GM03348 (cell line): ENCODE data around the gene MKI67.
A peak's percentile ranks its signal among the peaks of the same experiment; 100 is the strongest.
"Not testable (repeated sequence)": the region's sequence is repeated elsewhere in the genome, so short reads cannot be mapped to it uniquely, and the experiment has no call there.

ENCODE experiments used
- DNase-seq: peaks from one replicate; pipeline ENCODE4 v3.0.0; 2012; ENCODE audit warnings: low spot score

MKI67 gene

GRCh38 chr10:128125944-128126764 is at the start of gene MKI67:
Gene MKI67, minus strand, starts transcription at chr10:128126423. Its CDS starts 756 bp downstream, at chr10:128125667.
- DNase-seq = peak; percentile 92

GRCh38 chr10:128174581-128175559 is 48.6 kb upstream of the MKI67 start:
- DNase-seq = no peak

GRCh38 chr10:128173386-128173785 is 47.2 kb upstream of the MKI67 start:
- no peak for DNase-seq

GRCh38 chr10:128172756-128173155 is 46.5 kb upstream of the MKI67 start:
- no peak for DNase-seq

GRCh38 chr10:128169811-128170379 is 43.7 kb upstream of the MKI67 start:
- DNase-seq = no peak

GRCh38 chr10:128167926-128168520 is 41.8 kb upstream of the MKI67 start:
- no peak for DNase-seq

- DNase-seq = not testable (repeated sequence)
Observed at GRCh38 chr10:128167123-128167522, 40.9 kb upstream of the MKI67 start.

GRCh38 chr10:128166151-128166550 is 39.9 kb upstream of the MKI67 start:
- DNase-seq = no peak

- DNase-seq = no peak
Observed at GRCh38 chr10:128165536-128165935, 39.3 kb upstream of the MKI67 start.

GRCh38 chr10:128163701-128164100 is 37.5 kb upstream of the MKI67 start:
- DNase-seq = no peak

GRCh38 chr10:128161031-128161430 is 34.8 kb upstream of the MKI67 start:
- no peak for DNase-seq

GRCh38 chr10:128160297-128160711 is 34.1 kb upstream of the MKI67 start:
- no peak for DNase-seq

- no peak for DNase-seq
Observed at GRCh38 chr10:128158021-128158795, 32.0 kb upstream of the MKI67 start.

GRCh38 chr10:128156999-128157755 is 31.0 kb upstream of the MKI67 start:
- no peak for DNase-seq

GRCh38 chr10:128152741-128153580 is 26.7 kb upstream of the MKI67 start:
- no peak for DNase-seq

- DNase-seq = no peak
Observed at GRCh38 chr10:128151031-128151430, 24.8 kb upstream of the MKI67 start.

GRCh38 chr10:128150561-128150960 is 24.3 kb upstream of the MKI67 start:
- DNase-seq = no peak

GRCh38 chr10:128150045-128150493 is 23.8 kb upstream of the MKI67 start:
- peak; percentile 94 for DNase-seq

- no peak for DNase-seq
Observed at GRCh38 chr10:128149267-128150014, 23.2 kb upstream of the MKI67 start.
